LNCaP clone FGC (cell line): ENCODE results near the gene DUSP28.

Experiments
- DNase-seq: peaks from one replicate; pipeline ENCODE4 v3.0.0-alpha.2; 2011; ENCODE audit warnings: low read depth
- H3K4me3 ChIP-seq: 2 replicates; pipeline ENCODE4 v1.5.1; 2011; ENCODE audit warnings: mild to moderate bottlenecking, low read depth, low read length, control low read depth
- CTCF ChIP-seq: IDR thresholded peaks from 2 replicates; pipeline ENCODE4 v1.5.1; 2012; ENCODE audit warnings: mild to moderate bottlenecking; ENCODE audit not compliant: control insufficient read depth, insufficient read depth; ENCODE audit errors: extremely low read depth

The DUSP28 gene

GRCh38 chr2:240588669-240589068 lies 28.5 kb downstream of the DUSP28 start:
- no peak for TF ChIP-seq CTCF
- no peak overlapping the region for H3K4me3 ChIP-seq
- DNase-seq, result no peak

GRCh38 chr2:240589375-240589774 lies 29.2 kb downstream of the DUSP28 start:
- H3K4me3 ChIP-seq, result no peak overlapping the region
- TF ChIP-seq CTCF, result no peak
- DNase-seq, result no peak

GRCh38 chr2:240589850-240590525 lies 29.8 kb downstream of the DUSP28 start:
- TF ChIP-seq CTCF, result no peak
- H3K4me3 ChIP-seq, result no peak overlapping the region
- no peak for DNase-seq

GRCh38 chr2:240590681-240591111 lies 30.5 kb downstream of the DUSP28 start:
- H3K4me3 ChIP-seq, result no peak overlapping the region
- TF ChIP-seq CTCF, result no peak
- no peak for DNase-seq

GRCh38 chr2:240591226-240591625 lies 31.1 kb downstream of the DUSP28 start:
- H3K4me3 ChIP-seq, result no peak overlapping the region
- DNase-seq, result no peak
- TF ChIP-seq CTCF, result no peak

- DNase-seq, result no peak
- no peak for TF ChIP-seq CTCF
- no peak overlapping the region for H3K4me3 ChIP-seq
Measured at GRCh38 chr2:240591784-240592183, 31.6 kb downstream of the DUSP28 start.
